WTC11 (cell line): ENCODE measurements around the gene CYSTM1. TPM values are rescaled to one million over a fixed set of nuclear protein-coding genes. Genes with fewer than 3 reads are reported as not detected.

Source experiments
- ATAC-seq: fragments of 200-7000 bp; cut with Tn5 transposase; 2 replicates; pipeline ENCODE4 v1.10.0; 2021; ENCODE audit warnings: mild to moderate bottlenecking, moderate library complexity
- CTCF ChIA-PET: fragments of 300-600 bp; sonication (Branson Sonifier 250); formaldehyde crosslinking; loops from one replicate; lab custom pipeline; 2021; ENCODE audit warnings: antibody characterized with exemption; lab: Charles Lee
- POLR2A ChIA-PET: fragments of 350-600 bp; sonication (Branson Sonifier 250); formaldehyde crosslinking; loops from one replicate; lab custom pipeline; 2021; ENCODE audit warnings: antibody characterized with exemption; lab: Charles Lee
- DNase-seq: peaks from one replicate; pipeline ENCODE4 v3.0.0; 2021; ENCODE audit warnings: low spot score
- H3K27ac Mint-ChIP-seq: 2 replicates; pipeline ENCODE4 v1.8.0; 2021; ENCODE audit warnings: mixed read lengths
- H3K27me3 Mint-ChIP-seq: 2 replicates; pipeline ENCODE4 v1.8.0; 2021; ENCODE audit warnings: low read depth, mild to moderate bottlenecking, moderate library complexity, mixed read lengths
- H3K36me3 Mint-ChIP-seq: 2 replicates; pipeline ENCODE4 v1.8.0; 2021; ENCODE audit warnings: mixed read lengths
- H3K4me1 Mint-ChIP-seq: 2 replicates; pipeline ENCODE4 v1.8.0; 2022; ENCODE audit warnings: mixed read lengths
- H3K4me3 Mint-ChIP-seq: 2 replicates; pipeline ENCODE4 v1.8.0; 2021; ENCODE audit warnings: mild to moderate bottlenecking, moderate library complexity, mixed read lengths
- H3K9me3 Mint-ChIP-seq: 2 replicates; pipeline ENCODE4 v1.8.0; 2021; ENCODE audit warnings: mixed read lengths
- GTF2I ChIP-seq: fragments of 250-450 bp; sonication (Bioruptor Pico); conservative IDR thresholded peaks from 2 replicates; pipeline ENCODE4 v1.4.0; 2021; ENCODE audit warnings: mild to moderate bottlenecking
- HMGXB4 ChIP-seq: sonication (generic); formaldehyde crosslinking; IDR thresholded peaks from 2 replicates; pipeline ENCODE4 v1.8.1; 2023; ENCODE audit warnings: mild to moderate bottlenecking, moderate library complexity, missing genetic modification reagents
- IRF1 ChIP-seq: sonication (generic); formaldehyde crosslinking; IDR thresholded peaks from 2 replicates; pipeline ENCODE4 v1.8.0; 2023; ENCODE audit warnings: missing genetic modification reagents
- MAX ChIP-seq: sonication (generic); formaldehyde crosslinking; IDR thresholded peaks from 2 replicates; pipeline ENCODE4 v1.8.0; 2022; ENCODE audit warnings: mild to moderate bottlenecking, missing genetic modification reagents
- MXD4 ChIP-seq: fragments of 250-450 bp; sonication (Bioruptor Pico); IDR thresholded peaks from 2 replicates; pipeline ENCODE4 v1.8.0; 2021; ENCODE audit warnings: mild to moderate bottlenecking, moderate library complexity, borderline replicate concordance
- USF2 ChIP-seq: sonication (generic); formaldehyde crosslinking; IDR thresholded peaks from 2 replicates; pipeline ENCODE4 v1.8.1; 2023; ENCODE audit warnings: mild to moderate bottlenecking, missing genetic modification reagents, moderate library complexity
- ZNF121 ChIP-seq: sonication (generic); formaldehyde crosslinking; IDR thresholded peaks from 2 replicates; pipeline ENCODE4 v1.8.0; 2023; ENCODE audit warnings: missing genetic modification reagents
- ZNF416 ChIP-seq: fragments of 250-450 bp; sonication (Bioruptor Pico); IDR thresholded peaks from 2 replicates; pipeline ENCODE4 v1.9.0; 2021; ENCODE audit warnings: mild to moderate bottlenecking, inconsistent platforms
- ZNF532 ChIP-seq: fragments of 250-450 bp; sonication (Bioruptor Pico); IDR thresholded peaks from 2 replicates; pipeline ENCODE4 v1.9.0; 2021; ENCODE audit warnings: mild to moderate bottlenecking, borderline replicate concordance
- total RNA-seq: library from RNA; stranded (reverse); gene quantifications from 3 replicates; pipeline ENCODE4 v1.2.3, GENCODE V29; 2021

The CYSTM1 gene
- total RNA-seq, 1 experiment from 2014 or later = 29.3 TPM

- Mint-ChIP-seq H3K27ac (peak overlapping the region; percentile 69), H3K36me3 (peaks cover 11% of the 10 kb centered on the region; the same call in 1 of the 2 replicates), H3K27me3 (no peaks in the 10 kb centered on the region), H3K4me3 (no peak overlapping the region), H3K4me1 (peaks cover 34% of the 10 kb centered on the region), H3K9me3 (no peaks in the 10 kb centered on the region)
- ATAC-seq (peak; percentile 75), DNase-seq (peak; percentile 79)
- TF ChIP-seq HMGXB4 = no peak
- TF ChIP-seq MAX (CRISPR knock-in tag) = 0 out of 2 replicates have a peak, but pooled peaks have one; percentile 29
- ChIA-PET CTCF (interaction anchor here (0.5 to 11.7 kb wide), 27 partner anchors 11 to 316 kb away, joined by 3 to 621 read pairs (median 5); partner anchors contain the start of genes CYSTM1, EIF4EBP3, HBEGF and PFDN1), POLR2A (interaction anchor here (0.6 to 4.0 kb wide), 4 partner anchors 66 to 105 kb away, joined by 3 to 24 read pairs (median 3); partner anchors contain the start of genes CYSTM1 and HBEGF)
These were observed 66.2 kb downstream of the CYSTM1 start for GRCh38 chr5:140240987-140241706.

- Mint-ChIP-seq H3K4me1 (peaks cover 43% of the 10 kb centered on the region), H3K36me3 (peaks cover 11% of the 10 kb centered on the region; the same call in 1 of the 2 replicates), H3K27me3 (no peaks in the 10 kb centered on the region), H3K4me3 (no peak overlapping the region), H3K27ac (peak overlapping the region; percentile 69), H3K9me3 (no peaks in the 10 kb centered on the region)
- ATAC-seq (peak; percentile 7), DNase-seq (peak; percentile 50)
- no peak for TF ChIP-seq HMGXB4
- no peak for TF ChIP-seq ZNF532 (CRISPR knock-in tag)
- TF ChIP-seq IRF1 (CRISPR knock-in tag) = no peak
- TF ChIP-seq MXD4 (CRISPR knock-in tag) = no peak
- no peak for TF ChIP-seq ZNF416 (CRISPR knock-in tag)
- no peak for TF ChIP-seq USF2
- no peak for TF ChIP-seq GTF2I (CRISPR knock-in tag)
- TF ChIP-seq ZNF121 (CRISPR knock-in tag) = no peak
- POLR2A ChIA-PET = interaction anchor here (0.6 to 4.0 kb wide), 3 partner anchors 104 to 158 kb away, joined by 6 to 24 read pairs (median 6); partner anchors contain the start of gene HBEGF
- CTCF ChIA-PET = interaction anchor here (0.6 to 11.7 kb wide), 23 partner anchors 12 to 398 kb away, joined by 3 to 621 read pairs (median 4); partner anchors contain the start of genes EIF4EBP3, HBEGF, PFDN1 and SLC4A9
These were observed 67.1 kb downstream of the CYSTM1 start for GRCh38 chr5:140242099-140242498.
